Right atrium auricular region (tissue), 2 donors: ENCODE measurements around the gene AQP2. TPM values are rescaled to one million over a fixed set of nuclear protein-coding genes. Genes with fewer than 3 reads are reported as not detected.

Experiments
- DNase-seq: peaks from one replicate; pipeline ENCODE4 v3.0.0-alpha.2; 2019; ENCODE audit warnings: low spot score
- H3K27ac ChIP-seq, 2 donors: fragments of 200-600 bp; sonication (generic); 1 replicate in 1 of 2; 2 replicates in 1 of 2; pipeline ENCODE4 v1.5.1; 2016 to 2019
- H3K27me3 ChIP-seq, 2 donors: fragments of 200-600 bp; sonication (generic); one replicate each; pipeline versions ENCODE4 v1.5.1 to v1.6.0; 2017 to 2019
- H3K36me3 ChIP-seq: fragments of 200-600 bp; sonication (generic); one replicate; pipeline ENCODE4 v1.5.1; 2016
- H3K4me1 ChIP-seq, 2 donors: fragments of 200-600 bp; sonication (generic); one replicate each; pipeline versions ENCODE4 v1.5.1 to v1.6.0; 2017 to 2019
- H3K4me3 ChIP-seq, 2 donors: fragments of 200-600 bp; sonication (generic); 1 replicate in 1 of 2; 2 replicates in 1 of 2; pipeline ENCODE4 v1.5.1; 2017 to 2019; ENCODE audit warnings: mild to moderate bottlenecking in 1 of 2, moderate library complexity in 1 of 2
- H3K9me3 ChIP-seq, 2 donors: fragments of 200-600 bp; sonication (generic); one replicate each; pipeline ENCODE4 v1.5.1; 2019
- CTCF ChIP-seq, 2 donors: fragments of 200-600 bp; sonication (generic); IDR thresholded peaks; one replicate each; pipeline ENCODE4 v1.5.1; 2019; ENCODE audit warnings: antibody characterized with exemption in 2 of 2
- total RNA-seq, 2 donors: library from RNA; depleted of rRNA; stranded (reverse); fragments of >200 nt; gene quantifications; one replicate each; pipeline ENCODE4 v1.1.0, GENCODE V29; 2016

AQP2 gene
- total RNA-seq, 2 donors from 2014 or later = 0.83 TPM; not detected in 1

DNA sequence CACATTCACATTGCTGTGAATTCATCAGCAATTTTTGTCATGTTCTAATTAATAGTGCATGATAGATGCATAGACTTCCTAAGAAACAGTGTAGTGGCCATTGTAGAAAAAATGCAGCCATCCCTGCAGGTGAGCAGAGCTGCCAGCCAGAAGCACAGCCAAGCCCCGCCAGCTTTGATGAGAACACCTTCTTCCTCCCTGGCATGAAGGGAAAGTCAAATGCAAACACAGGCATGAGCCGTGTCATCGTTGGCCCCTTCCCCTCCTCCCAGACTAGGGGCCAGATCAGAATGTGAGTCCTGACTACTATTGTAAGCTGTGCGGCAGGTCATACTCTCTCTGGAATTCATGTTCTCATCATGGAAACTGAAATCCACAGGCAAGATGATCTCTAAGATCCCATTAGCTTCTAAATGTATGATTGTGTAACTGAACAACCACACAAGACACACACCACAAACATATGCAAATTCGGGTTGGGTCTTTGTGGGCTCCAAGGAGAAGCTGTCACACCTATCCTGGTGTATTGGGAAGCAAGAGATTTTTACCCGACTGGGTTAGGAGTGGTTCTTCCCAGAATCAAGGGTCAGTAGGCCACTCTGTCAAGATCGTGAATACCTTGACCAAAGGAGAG is 2.8 kb upstream of the AQP2 start:
- H3K36me3 ChIP-seq = no peaks in the 10 kb centered on the region
- DNase-seq = no peak
- no peaks in the 10 kb centered on the region for H3K27me3 ChIP-seq
- H3K4me3 ChIP-seq = no peak overlapping the region
- no peak for TF ChIP-seq CTCF (IDR thresholded peaks at IDR 0.05)
- no peaks in the 10 kb centered on the region for H3K9me3 ChIP-seq
- H3K4me1 ChIP-seq = peaks cover 0 to 9% of the 10 kb centered on the region in 2 donors
- no peak overlapping the region for H3K27ac ChIP-seq

- H3K27ac ChIP-seq = no peak overlapping the region
- no peaks in the 10 kb centered on the region for H3K9me3 ChIP-seq
- no peak for DNase-seq
- no peaks in the 10 kb centered on the region for H3K36me3 ChIP-seq
- H3K4me3 ChIP-seq = no peak overlapping the region
- H3K4me1 ChIP-seq = peaks cover 0 to 9% of the 10 kb centered on the region in 2 donors
- H3K27me3 ChIP-seq = no peaks in the 10 kb centered on the region
- no peak for TF ChIP-seq CTCF (IDR thresholded peaks at IDR 0.05)
Observed at GRCh38 chr12:49948866-49949845, 1.4 kb upstream of the AQP2 start.

GRCh38 chr12:49949866-49950265 is 671 bp upstream of the AQP2 start:
- peaks cover 0 to 1% of the 10 kb centered on the region in 2 donors for H3K27me3 ChIP-seq
- no peak for TF ChIP-seq CTCF (IDR thresholded peaks at IDR 0.05)
- no peaks in the 10 kb centered on the region for H3K9me3 ChIP-seq
- H3K4me3 ChIP-seq = no peak overlapping the region
- no peaks in the 10 kb centered on the region for H3K36me3 ChIP-seq
- DNase-seq = no peak
- no peak overlapping the region for H3K27ac ChIP-seq
- H3K4me1 ChIP-seq = peaks cover 0 to 9% of the 10 kb centered on the region in 2 donors

GRCh38 chr12:49951411-49952240 is 1.1 kb downstream of the AQP2 start:
- H3K27me3 ChIP-seq = peaks cover 7% of the 10 kb centered on the region in 2 donors
- TF ChIP-seq CTCF (IDR thresholded peaks at IDR 0.05) = no peak
- H3K27ac ChIP-seq = no peak overlapping the region
- no peaks in the 10 kb centered on the region for H3K9me3 ChIP-seq
- DNase-seq = no peak
- H3K36me3 ChIP-seq = no peaks in the 10 kb centered on the region
- no peak overlapping the region for H3K4me3 ChIP-seq
- peaks cover 0 to 6% of the 10 kb centered on the region in 2 donors for H3K4me1 ChIP-seq

DNA sequence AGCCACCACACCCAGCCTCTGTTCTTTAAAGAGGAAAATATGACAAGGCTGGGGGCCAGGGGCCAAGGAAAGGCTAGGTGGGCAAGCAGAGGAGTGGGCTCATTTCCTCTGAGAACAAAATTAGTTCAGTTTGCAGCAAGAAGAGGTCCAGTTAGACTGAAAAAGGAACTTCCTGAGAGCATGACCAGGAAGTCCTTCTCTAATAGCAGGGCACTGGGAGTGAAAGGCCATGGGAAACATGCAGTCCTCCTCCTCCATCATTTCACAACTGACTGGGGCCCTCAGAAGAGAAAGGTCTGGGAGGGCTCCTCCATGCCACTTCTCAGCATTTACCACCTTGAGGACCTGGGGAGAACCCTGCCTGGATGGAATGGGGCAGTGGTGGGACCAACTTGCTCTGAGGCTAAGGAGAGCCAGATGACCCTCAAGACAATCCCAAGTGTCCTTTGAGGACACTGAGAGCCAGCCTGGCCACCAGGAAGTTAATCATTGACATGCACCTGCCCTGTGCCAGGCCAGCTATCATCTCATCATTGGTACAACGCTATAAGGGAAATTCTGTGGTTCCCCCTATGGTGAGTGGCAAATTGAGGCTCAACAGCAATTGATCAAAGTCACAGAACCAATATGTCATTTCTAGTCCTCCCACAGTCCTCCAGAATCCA is 2.0 kb downstream of the AQP2 start:
- H3K27ac ChIP-seq = no peak overlapping the region
- peaks cover 7% of the 10 kb centered on the region in 2 donors for H3K27me3 ChIP-seq
- H3K4me1 ChIP-seq = peaks cover 0 to 6% of the 10 kb centered on the region in 2 donors
- DNase-seq = no peak
- H3K36me3 ChIP-seq = no peaks in the 10 kb centered on the region
- H3K4me3 ChIP-seq = no peak overlapping the region
- no peaks in the 10 kb centered on the region for H3K9me3 ChIP-seq
- no peak for TF ChIP-seq CTCF (IDR thresholded peaks at IDR 0.05)
